Esophagus (tissue), 2 donors: ENCODE measurements around the gene STK39. TPM values are rescaled to one million over a fixed set of nuclear protein-coding genes. Genes with fewer than 3 reads are reported as not detected.

ENCODE experiments used
- H3K27ac ChIP-seq, 2 donors: one replicate each; pipeline ENCODE4 v1.5.1; 2013; ENCODE audit warnings: low read depth in 2 of 2, mild to moderate bottlenecking in 2 of 2, inconsistent platforms in 1 of 2, low read length in 1 of 2, moderate library complexity in 1 of 2
- H3K27me3 ChIP-seq, 2 donors: one replicate each; pipeline ENCODE4 v1.6.1; 2013; ENCODE audit warnings: low read length in 2 of 2, control low read depth in 1 of 2, mild to moderate bottlenecking in 1 of 2; ENCODE audit not compliant: insufficient read depth in 2 of 2, control insufficient read depth in 1 of 2
- H3K36me3 ChIP-seq, 2 donors: one replicate each; pipeline ENCODE4 v1.6.1; 2013; ENCODE audit warnings: low read length in 1 of 2; ENCODE audit not compliant: control insufficient read depth in 2 of 2, insufficient read depth in 2 of 2
- H3K4me1 ChIP-seq, 2 donors: one replicate each; pipeline ENCODE4 v1.6.1; 2013; ENCODE audit warnings: low read length in 1 of 2; ENCODE audit not compliant: control insufficient read depth in 2 of 2, insufficient read depth in 2 of 2
- H3K4me3 ChIP-seq, 2 donors: one replicate each; pipeline ENCODE4 v1.5.1; 2013; ENCODE audit warnings: low read length in 2 of 2, mild to moderate bottlenecking in 2 of 2, low read depth in 1 of 2, moderate library complexity in 1 of 2
- H3K9me3 ChIP-seq, 2 donors: one replicate each; pipeline ENCODE4 v1.6.1; 2013; ENCODE audit warnings: mild to moderate bottlenecking in 2 of 2, low read depth in 1 of 2, low read length in 1 of 2, moderate library complexity in 1 of 2; ENCODE audit not compliant: control insufficient read depth in 2 of 2, insufficient read depth in 1 of 2
- WGBS, 2 donors: extraction: QIAGEN DNeasy Blood & Tissue Kit; methylation state at CpG; one replicate each; pipeline ENCODE4 v1.1.7; 2013; 5-methylcytosine and 5-hydroxymethylcytosine counted together
- polyA plus RNA-seq, 2 donors: library from polyadenylated mRNA; stranded (reverse); fragments of 200-250 nt; gene quantifications; one replicate each; pipeline ENCODE4 v1.2.3, GENCODE V29; 2013
- donor health status: healthy with polysubstance abuse.
- donor health status: Bipolar disorder and iron deficiency.

The STK39 gene
- polyA plus RNA-seq, 2 donors = 24.7 to 24.9 TPM

DNA sequence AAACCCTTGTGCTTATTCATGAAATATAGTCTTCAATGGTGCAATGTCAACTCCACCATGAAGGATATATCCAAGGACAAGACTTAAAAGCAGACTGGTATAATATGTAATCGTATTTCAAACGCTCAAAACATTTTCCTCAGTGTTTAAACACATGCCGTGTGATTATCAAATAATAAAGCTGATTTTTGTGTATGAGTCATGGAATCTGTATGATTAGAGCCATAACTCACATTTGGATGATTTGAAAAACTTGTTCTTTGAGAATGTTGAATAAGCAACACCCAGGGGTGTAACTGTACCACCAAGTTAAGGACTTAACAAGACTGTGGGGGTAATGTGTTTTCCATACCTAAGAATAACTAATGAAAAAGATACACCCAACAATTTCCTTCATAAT lies 215.3 kb downstream of the STK39 start:
- whole genome bisulfite sequencing, 2 donors = 72 to 74% methylated on average over 3 of the region's 3 CpGs
- no peaks in the 10 kb centered on the region for H3K27me3 ChIP-seq
- H3K4me3 ChIP-seq = no peak overlapping the region
- peaks cover 0 to 2% of the 10 kb centered on the region in 2 donors for H3K4me1 ChIP-seq
- H3K36me3 ChIP-seq = peaks cover 0 to 5% of the 10 kb centered on the region in 2 donors
- H3K27ac ChIP-seq = no peak overlapping the region
- no peaks in the 10 kb centered on the region for H3K9me3 ChIP-seq

DNA sequence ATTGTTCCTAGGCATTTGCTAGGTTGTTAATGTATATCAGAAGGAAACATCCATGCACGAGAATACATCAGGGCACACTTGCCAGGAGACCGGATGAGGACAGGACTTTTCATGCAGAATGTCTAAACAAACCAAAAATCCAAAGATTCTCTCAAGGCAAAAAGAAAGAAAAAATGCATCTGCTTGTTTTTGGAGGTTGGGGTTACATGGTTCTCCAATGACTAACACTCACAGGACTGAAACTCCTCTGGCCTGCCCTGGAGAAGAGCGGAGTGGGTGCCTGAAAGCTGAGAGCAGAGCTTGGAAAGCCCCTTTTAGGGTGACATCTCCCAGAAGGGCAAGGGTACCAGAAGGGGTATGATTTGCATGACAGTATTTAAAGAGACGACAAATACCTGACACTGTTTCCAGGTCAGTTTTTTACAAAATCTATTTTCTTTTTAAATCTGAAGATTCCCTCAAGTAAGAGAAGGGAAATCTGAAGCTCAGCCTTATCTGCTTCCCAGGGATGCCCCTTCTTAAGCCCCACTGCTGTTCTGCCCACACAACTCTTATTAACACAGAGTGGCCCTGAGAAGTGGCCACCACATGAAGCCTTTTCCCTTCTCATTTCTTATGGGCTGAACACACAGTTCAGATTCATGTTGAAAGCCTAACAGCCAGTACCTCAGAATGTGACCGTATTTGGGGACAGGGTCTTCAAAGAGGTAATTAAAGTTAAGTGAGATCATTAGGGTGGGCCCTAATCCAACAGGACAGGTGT lies 216.4 kb downstream of the STK39 start:
- H3K4me1 ChIP-seq = peaks cover 0 to 2% of the 10 kb centered on the region in 2 donors
- 86 to 93% methylated on average over 5 of the region's 5 CpGs for WGBS, 2 donors
- peaks cover 0 to 5% of the 10 kb centered on the region in 2 donors for H3K36me3 ChIP-seq
- H3K27me3 ChIP-seq = no peaks in the 10 kb centered on the region
- no peaks in the 10 kb centered on the region for H3K9me3 ChIP-seq
- H3K4me3 ChIP-seq = no peak overlapping the region
- H3K27ac ChIP-seq = no peak overlapping the region

DNA sequence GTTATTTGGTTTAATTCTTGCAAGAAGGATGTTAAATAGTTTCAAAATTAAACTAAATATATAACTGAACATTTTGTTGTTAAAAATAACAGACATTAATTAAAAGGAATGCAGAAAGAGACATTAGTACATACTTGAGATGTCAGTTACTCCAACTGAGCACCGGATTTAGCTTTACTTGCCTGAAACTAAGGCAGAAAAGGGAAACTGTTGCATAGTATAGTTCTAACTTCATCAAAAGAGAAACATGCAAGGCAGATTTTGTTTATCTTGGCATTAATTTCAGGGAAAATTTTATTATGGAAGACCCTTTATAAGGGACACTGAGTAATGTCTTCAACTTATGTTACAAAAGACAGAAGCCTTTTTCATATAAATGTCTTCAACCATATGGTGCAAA lies 218.3 kb downstream of the STK39 start:
- WGBS, 2 donors = 59 to 70% methylated on average over 1 of the region's 1 CpG
- Histone ChIP-seq H3K27ac (no peak overlapping the region), H3K27me3 (no peaks in the 10 kb centered on the region), H3K4me3 (no peak overlapping the region), H3K36me3 (peaks cover 4 to 5% of the 10 kb centered on the region in 2 donors), H3K9me3 (no peaks in the 10 kb centered on the region), H3K4me1 (no peaks in the 10 kb centered on the region)

DNA sequence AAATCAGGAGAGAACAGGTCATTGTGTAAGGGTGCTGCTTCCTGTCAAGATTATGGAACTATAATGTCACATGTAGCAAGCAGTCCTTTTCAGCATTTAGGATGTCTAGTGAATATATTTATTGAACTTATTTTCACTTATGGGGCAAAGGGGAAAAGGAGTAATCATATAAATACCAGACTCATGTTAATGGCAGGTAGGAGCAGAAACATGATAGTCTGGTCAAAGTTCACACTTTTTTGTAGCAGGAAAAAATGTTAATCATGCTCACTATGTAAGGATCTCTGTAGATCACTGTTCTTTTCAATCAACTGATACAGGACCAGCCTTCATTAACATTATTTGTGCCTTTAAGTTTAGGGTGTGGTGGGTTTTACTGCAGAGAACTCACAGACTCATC lies 219.0 kb downstream of the STK39 start:
- Histone ChIP-seq H3K36me3 (peaks cover 3 to 4% of the 10 kb centered on the region in 2 donors), H3K4me1 (no peaks in the 10 kb centered on the region), H3K27ac (no peak overlapping the region), H3K9me3 (no peaks in the 10 kb centered on the region), H3K27me3 (no peaks in the 10 kb centered on the region), H3K4me3 (no peak overlapping the region)

DNA sequence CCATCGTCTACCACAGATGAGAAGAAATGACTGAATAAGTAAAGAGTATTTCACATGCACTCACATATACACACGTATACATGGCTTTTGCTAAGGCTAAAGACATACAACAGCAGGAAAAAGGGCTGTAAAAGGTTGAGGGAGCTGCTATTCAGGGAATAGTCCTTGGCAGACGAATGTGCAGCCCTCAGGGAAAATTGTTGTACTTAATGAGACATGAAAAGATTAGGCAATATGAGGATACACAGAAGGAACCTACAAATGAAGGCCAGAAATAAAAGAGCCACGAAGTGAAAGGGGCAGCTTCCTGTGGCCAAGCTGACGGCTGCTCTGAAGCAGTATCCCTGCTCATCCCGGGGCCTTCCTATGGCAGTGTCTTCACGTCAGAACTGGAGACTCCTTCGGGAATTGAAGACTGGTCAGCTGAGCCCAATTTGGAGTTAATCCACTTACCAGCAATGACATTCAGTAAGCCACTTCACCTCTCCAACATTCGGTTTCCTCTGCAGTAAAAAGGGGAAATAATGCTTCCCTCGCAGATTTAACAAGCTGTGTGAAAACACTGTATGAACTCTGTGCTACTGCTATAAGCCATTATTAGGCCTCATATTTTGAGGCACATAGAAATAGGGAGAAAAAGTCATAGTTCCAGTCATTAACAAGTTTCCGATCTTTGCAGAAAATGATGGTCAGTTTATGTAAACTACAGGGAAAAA lies 221.8 kb downstream of the STK39 start:
- peaks cover 3 to 4% of the 10 kb centered on the region in 2 donors for H3K36me3 ChIP-seq
- no peak overlapping the region for H3K4me3 ChIP-seq
- no peaks in the 10 kb centered on the region for H3K4me1 ChIP-seq
- no peak overlapping the region for H3K27ac ChIP-seq
- H3K27me3 ChIP-seq = no peaks in the 10 kb centered on the region
- H3K9me3 ChIP-seq = no peaks in the 10 kb centered on the region
- 70 to 77% methylated on average over 11 of the region's 11 CpGs for WGBS, 2 donors

DNA sequence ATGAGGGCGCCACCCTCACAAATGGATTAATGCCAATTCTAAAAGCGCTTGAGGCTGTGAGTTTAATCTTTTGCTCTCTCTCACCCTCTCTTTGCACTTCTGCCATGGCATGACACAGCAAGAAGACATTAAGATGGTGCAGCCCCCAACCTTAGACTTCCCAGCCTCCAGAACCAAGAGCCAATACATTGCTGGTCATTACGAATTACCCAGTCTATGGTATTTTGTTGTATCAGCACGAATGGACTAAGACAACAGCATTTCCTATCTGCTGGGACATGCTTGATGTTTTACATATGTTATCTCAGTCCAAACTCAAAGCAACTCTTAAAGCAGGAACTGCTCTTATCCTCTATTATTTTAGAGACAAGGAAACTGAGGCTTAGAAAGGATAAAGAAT lies 222.9 kb downstream of the STK39 start:
- Histone ChIP-seq H3K27me3 (no peaks in the 10 kb centered on the region), H3K9me3 (no peaks in the 10 kb centered on the region), H3K36me3 (peaks cover 3 to 4% of the 10 kb centered on the region in 2 donors), H3K4me3 (no peak overlapping the region), H3K4me1 (no peaks in the 10 kb centered on the region), H3K27ac (no peak overlapping the region)
- 81 to 86% methylated on average over 4 of the region's 4 CpGs for WGBS, 2 donors

DNA sequence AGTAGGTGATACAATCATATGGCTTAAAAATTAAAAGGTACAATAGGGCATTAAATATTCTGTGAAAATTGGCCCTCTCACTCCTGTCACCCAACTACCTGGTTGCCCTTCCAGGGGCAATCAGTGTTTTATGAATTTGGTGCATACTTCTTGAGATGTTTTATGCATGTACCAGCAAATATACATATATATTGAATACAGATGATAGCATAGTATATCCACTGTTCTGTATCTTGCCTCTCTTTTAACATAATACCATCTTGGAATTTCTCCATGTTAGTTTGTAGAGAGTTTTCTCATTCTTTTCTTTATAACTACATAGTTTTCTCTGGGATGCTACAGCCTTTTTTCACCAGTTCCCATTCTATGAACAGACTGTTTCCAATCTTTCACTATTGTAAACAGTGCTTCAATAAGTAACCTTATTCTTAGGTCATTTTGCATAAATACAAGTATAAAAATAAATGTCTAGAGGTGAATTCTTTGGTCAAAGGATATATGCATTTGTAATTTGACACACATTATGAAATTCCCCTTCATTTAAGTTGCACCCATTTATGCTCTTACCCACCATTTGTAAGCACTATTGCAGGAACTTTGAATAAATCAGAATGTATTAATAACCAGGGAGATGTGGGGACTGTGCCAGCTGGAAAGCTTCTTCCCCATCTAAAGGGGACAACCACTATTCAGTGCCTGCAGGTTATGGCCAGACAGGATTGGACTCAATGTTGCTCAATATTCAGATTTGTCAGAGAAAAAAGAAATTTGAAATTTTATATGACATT lies 225.4 kb downstream of the STK39 start:
- H3K27me3 ChIP-seq = no peaks in the 10 kb centered on the region
- H3K36me3 ChIP-seq = peaks cover 3 to 4% of the 10 kb centered on the region in 2 donors
- H3K4me1 ChIP-seq = no peaks in the 10 kb centered on the region
- no peak overlapping the region for H3K27ac ChIP-seq
- no peaks in the 10 kb centered on the region for H3K9me3 ChIP-seq
- H3K4me3 ChIP-seq = no peak overlapping the region

DNA sequence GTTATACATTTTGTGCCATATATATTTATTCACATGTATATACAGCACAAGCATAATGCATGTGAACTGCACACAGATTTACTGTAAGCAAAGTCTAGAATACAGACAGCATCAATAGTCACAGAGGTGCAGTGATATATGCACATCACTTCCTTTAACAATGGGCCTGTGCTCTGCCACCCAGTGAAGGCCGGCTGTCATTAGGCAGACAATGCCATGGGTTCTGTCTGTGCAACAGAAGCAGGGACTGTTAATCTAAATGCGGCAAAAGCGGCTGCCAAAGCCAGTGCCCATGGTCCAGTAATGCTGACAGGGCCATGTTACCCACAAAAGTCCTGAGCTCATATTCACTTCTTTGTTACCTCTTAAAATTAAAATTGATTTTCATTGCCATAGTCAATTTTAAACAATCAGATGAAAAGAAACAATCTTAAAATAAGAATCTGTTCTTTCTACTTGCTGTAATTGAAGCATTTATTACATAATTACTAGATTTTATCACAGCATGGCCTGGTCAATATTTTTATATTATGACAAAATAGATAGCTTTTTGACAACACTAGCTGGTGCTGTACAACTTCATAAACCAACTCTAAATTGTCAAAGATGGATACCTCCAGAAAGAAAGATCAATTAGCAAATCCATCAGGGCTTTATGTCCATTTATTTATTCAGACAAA lies 232.0 kb downstream of the STK39 start:
- Histone ChIP-seq H3K4me3 (no peak overlapping the region), H3K4me1 (no peaks in the 10 kb centered on the region), H3K27me3 (no peaks in the 10 kb centered on the region), H3K36me3 (peaks cover 0 to 6% of the 10 kb centered on the region in 2 donors), H3K9me3 (no peaks in the 10 kb centered on the region), H3K27ac (no peak overlapping the region)
- whole genome bisulfite sequencing, 2 donors = 91 to 93% methylated on average over 3 of the region's 3 CpGs

DNA sequence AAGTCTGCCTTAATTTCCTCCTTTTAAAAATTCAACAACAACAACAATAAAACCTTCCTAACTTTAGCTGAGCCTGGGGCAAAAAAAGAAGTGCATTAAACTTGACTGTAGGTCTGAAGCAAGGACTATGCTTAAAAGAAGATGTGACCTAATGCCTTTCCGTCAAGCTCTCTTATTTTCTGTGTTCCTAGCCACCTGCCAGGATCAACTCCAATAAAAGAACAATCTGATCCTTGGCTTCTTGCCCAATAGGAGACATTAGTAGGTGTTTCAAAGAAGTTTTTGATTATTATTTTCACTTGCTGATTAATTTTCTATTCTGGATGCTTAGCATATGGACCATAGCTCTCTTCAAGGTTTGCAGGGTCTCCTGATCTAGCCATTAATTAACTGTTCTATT lies 237.5 kb downstream of the STK39 start:
- Histone ChIP-seq H3K36me3 (peaks cover 0 to 8% of the 10 kb centered on the region in 2 donors), H3K9me3 (no peaks in the 10 kb centered on the region), H3K27ac (no peak overlapping the region), H3K4me3 (no peak overlapping the region), H3K4me1 (peaks cover 0 to 2% of the 10 kb centered on the region in 2 donors), H3K27me3 (no peaks in the 10 kb centered on the region)
- WGBS, 2 donors = 74 to 83% methylated on average over 1 of the region's 1 CpG
